HG02571 (cell line): ENCODE data around the gene CYBA.

Source experiments
- ATAC-seq: cut with Tn5 transposase; IDR thresholded peaks from one replicate; pipeline ENCODE4 v1.9.1; 2021; ENCODE audit warnings: mild to moderate bottlenecking, moderate library complexity; ENCODE audit not compliant: unreplicated experiment

The CYBA gene

DNA sequence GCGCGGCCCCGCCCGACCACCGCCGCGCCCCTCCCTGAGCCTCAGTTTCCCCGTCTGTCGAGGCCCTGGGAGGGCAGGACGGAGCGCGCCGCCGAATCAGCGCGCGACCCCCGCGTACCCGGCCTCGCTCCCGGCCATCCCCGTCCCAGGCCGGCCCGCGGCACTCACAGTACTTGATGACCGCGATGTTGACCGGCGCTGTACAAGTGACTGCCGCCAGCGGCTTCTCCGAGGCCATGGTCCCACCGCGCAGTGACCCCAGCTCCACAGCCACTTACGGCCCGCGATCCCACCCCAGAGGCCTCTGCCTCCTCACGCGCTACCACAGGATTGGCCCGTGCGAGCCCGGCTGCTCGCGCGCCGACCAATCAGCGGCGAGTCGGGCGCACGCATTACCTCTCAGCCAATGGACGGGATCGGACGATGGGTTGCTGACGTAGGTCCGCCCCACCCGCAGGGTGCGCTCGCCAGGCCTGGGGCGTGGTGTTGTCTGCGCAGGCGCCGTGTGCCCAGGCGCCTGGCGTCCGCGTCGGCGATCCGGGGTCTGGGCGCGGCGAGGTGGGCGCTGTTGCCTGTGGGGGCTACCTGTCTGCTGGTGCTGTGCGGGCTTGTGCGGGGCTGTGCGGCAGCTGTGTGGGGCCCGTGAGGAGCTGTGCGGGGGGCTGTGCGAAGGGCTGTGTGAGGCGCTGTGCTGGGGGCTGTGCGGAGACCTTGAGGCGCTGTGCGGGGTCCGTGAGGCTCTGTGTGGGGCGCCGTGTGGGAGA lies 12.2 kb upstream of the CYBA start, which contains the start of gene MVD:
MVD (minus strand) TSS at position 249 of the 764 bp plus-strand sequence; CDS start at position 238, 11 bp downstream.
- ATAC-seq, result peak; percentile 90

GRCh38 chr16:88662222-88662842 lies 11.5 kb upstream of the CYBA start:
- no peak for ATAC-seq

DNA sequence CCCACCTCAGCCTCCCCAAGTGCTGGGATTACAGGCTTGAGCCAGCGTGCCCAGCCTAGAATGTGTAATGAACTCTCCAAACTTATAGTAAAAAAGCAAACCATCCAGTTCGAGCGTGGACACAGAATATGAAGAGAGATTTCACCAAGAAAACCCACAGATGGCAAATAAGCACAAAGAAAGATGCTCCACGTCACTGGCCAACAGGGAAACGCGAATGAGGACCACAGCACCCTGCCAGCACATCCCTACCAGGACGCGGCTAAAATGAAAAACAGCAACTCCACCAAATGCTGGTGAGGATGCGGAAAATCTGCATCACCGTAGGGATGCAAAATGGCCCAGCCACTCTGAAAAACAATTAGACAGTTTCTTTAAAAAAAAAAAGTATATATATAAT lies 10.6 kb upstream of the CYBA start:
- no peak for ATAC-seq

DNA sequence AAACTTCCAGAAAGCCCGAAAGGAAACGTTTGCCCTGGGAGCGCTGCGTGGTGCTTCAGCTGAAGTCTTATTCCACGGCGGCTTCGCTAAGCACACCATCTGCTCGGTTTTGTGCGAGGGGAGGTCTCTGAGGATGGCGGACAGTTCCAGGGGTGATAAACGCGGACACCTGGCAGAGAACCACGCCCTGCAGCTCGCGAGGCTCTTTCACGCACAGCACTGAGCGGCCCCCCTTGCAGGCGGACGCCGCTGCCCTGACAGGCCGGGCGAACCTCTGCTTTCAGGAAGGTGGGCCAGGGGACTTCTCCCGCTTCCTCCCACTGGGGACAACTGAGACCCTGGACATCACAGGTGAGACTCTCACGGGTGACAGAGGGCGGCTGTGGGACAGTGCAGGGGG lies 8.3 kb upstream of the CYBA start:
- no peak for ATAC-seq

DNA sequence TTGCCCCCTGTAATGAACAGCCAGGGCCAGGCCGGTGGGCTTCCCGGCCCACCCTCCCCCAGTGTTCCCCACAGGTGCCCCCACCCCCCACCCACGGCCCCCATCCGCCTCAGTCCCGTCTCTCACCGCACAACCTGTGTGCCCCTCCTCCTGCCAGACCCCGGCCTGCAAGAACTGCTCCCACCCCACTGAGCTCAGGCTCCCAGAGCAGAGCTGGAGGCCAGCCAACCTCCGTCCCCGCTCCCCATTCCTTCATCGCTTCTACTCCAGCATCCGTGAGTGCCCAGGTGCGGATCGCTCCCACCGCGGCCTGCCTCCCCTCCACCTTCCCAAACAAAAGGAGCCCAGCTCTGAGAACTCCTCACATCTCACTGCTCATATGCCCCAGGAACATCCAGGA lies 7.9 kb upstream of the CYBA start:
- no peak for ATAC-seq

GRCh38 chr16:88657371-88657770 lies 6.5 kb upstream of the CYBA start:
- no peak for ATAC-seq

GRCh38 chr16:88656291-88656980 lies 5.6 kb upstream of the CYBA start:
- ATAC-seq, result no peak

DNA sequence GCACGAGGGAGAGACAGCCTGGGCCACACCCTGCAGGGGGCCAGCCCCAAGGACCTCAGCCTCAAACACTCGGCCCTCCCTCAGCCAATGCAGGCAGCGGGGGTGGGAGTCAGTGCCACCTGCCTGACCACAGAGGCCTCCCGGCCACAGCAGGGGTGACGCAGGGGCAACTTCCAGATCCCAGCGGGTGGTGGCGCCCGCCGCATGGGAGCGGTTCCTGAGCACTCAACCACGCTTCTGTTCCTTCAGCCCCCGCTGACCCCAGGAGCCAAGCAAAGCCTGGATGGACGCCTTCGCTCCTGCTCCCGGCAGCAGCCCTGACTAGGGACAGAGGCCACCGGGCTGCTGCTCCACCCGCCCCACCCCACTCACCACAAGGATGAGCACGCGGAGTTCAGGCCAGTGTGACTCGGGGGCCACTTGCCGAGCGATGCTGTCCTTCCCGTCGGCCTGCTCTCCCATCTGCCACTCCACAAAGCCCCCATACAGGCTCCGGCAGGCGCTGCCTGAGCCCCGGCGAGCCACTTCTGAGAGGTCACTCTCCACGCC lies 5.0 kb upstream of the CYBA start:
- ATAC-seq, result no peak

DNA sequence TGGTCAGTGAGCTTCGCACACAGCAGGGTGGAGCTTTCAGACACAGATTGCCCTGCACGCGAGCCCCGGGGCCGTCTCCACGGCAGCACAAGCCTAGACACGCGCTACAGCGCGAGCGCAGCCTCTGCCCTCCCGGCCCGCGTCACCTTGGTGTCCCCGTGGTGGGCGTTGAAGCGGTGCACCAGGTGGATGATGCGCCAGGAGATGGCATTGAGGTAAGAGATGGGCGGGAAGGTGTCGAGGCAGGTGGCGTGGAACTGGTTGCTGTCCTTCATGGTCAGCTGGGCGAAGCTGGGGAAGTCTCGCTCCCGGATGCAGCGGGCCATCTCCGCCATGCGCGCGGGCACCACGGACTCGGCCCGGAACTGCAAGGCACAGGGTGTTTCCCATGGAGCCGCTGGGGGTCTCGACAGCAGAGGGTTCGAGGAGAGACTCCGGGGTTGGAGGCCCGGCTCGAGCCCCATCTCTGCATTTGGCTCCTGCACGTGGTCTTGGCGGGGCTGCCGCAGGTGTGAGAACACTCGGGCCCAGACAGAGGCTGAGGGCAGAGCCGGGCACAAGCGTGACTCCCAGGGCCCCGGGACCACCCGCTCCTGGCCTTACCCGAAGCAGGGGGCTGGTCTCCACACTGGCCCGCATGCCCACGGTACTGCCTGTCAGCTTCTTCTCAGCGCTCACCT lies 4.3 kb upstream of the CYBA start:
- ATAC-seq, result no peak

GRCh38 chr16:88654363-88655052 lies 3.7 kb upstream of the CYBA start:
- no peak for ATAC-seq

DNA sequence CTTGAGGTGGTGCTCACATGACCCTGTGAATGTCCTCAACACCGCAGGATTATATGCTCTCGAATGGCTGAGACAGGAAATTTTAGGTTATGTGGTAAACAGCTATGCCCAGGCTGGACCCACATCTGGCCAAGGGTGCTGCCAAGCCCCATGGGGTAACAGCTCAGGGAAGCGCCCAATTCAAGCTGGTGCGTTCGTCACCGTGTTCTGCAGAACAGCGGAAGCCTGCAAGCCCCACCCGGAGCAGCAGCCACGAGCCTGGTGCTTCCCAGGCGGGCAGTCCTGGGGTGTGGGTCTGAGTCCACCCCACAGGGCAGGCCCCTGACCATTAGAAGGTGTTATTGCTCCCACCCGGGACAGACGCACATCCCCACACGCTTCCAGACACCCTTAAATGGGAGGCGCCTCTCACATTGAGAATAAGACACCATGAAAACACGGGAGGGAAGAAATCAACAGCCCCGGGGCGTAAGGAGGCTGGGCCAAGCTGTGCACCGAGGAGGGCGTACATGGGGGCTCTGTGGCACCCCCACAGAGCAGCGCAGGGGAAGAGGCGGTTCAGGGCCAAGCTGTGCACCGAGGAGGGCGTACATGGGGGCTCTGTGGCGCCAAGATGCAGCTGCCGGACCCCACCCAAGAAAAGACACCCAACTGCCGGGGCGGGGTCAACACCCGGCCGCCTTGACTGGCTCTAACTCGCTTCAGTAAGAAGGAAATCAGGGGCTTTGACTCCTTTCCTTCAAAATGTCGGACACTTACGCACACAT lies 2.9 kb upstream of the CYBA start:
- ATAC-seq, result no peak

DNA sequence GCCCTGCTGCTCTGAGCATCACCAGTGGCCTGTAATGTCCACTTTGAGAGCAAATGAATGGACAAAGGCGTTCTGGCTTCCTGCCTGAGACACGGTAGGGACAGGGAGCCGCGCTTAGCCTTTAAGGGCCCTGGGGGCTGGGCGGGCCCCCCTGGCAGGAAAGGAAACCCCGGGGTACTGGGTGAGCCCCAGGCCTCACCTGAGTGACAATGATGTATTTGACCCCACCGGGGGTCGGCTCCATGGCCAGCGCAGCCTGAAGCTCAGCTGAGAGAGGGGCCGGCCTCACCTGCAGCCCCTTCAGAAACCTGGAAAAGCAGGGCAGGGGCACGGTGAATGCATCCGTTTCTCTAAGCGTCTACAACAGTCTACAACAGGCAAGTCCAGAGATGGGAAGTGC lies 2.2 kb upstream of the CYBA start:
- no peak for ATAC-seq

DNA sequence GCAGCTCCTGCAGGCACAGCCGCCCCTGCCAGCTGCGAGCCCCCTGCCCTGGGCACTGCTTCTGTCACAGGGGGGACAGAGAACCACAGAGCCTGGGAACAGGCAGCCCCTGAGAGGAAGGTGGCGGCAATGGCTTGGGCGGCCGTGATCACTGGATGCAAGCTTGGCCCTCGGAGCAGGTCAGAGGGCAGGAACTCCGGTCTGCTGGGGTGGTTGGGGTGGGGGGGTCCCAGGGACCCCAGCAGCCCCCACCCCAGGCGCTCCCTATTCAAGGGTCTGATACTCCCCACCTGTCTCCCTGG lies 1.9 kb upstream of the CYBA start:
- ATAC-seq, result no peak

GRCh38 chr16:88651989-88652761 lies 1.3 kb upstream of the CYBA start:
- no peak for ATAC-seq

DNA sequence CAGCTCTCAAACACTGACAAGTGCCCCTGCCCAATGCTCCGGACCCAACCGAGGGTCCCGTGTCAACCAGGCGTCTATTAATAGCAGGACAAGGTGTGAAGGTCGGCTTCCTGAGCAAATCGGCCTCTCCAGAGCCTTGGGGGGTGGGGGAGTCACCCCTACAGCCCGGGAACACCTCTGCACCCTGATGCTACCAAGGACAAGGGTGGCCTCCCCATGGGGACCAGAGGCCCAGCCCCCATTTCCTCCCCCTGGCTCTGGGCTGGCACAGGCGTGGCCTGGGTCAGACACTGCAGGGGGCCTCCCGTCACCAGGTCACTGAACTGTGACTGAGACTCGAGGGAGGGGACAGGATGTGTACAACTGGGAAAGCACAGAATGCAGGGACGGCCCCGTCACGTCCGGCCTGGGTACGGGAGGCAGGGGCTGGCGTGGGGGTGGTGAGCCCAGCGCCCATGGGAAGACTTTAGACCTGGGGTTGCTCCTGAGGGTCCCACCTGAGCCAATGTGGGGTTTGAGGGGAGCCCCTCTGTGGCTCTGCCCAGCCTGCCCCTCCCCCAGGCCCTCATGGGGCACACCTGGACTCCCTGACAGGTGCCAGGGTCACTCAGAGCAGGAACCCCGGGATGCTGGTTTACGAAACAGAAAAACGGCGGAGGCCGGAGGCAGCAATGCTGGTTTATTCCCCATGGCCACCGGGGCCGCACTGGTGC lies 579 bp upstream of the CYBA start:
- peak; percentile 61 for ATAC-seq

DNA sequence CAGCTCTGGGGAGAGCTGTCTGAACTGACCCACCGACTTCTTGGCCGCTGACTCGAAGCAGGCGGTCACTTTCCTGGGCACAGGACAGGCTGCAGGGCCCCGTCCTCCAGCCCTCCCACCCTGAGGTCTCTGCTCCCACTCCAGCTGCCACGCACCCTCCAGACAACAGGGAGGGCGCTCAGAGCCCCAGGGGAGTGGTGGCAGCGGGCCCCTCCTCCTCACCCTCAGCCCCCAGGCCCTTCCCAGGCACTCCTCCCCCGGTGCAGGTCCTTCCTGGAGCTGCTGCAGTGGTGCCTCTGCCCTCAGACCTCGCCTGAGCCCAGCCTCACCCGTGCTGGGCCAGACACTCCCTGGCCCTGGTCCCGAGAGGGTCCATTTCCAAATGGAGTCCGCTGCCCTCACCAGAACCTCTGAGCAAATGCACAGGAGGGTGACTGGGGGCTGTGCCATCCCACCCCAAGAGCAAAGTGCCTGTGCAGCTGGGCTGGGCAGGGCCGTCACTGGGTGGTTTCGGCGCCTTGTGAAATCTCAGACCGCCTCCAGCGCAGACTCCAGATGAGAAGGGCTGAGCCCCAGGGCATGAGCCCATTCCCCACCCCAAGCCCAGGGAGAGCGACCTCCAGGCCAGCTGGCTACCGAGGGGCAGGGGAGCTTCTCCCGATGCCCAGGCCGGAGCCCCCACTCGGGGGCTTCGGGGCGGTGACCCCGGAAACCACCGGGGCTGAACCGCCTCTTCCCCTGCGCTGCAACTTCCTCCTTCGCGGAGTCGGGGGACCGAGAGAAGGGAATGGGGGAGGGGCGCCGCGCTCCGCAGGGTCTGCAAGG lies 717 bp downstream of the CYBA start:
- peak; percentile 20 for ATAC-seq

DNA sequence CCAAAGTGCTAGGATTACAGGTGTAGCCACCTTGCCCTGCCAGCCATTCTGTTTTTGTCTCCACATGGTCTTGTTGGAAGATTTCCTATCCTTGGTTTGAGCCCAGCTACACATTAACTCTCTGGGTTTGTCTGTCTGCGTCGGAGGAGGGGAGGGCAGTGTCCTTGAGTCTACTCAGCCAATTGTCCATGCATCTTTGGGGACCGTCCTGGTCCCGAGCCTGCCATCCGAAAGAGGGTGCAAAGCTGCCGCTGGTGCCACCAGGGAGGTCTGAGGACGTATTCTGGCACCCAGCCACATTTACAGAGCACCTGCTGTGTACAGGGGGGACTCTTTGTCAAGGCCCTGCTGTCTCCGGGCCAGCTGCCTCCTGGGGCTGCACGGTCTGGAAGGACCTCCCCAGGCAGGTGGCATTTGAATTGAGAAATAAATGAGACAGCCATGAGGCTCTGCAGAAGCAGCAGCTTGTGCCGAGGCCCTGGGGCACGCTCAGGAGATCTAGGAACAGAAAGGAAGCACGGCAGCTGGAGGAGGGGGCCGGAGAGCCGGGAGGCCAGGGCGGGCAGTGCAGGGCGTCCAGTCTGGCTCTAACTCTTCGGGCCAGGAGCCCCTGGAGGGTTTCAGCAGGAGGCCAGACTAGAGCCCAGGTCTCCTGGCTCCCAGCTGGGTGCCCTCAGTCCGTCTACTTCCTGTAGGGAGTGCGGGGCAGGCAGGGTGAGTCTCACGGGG lies 1.5 kb downstream of the CYBA start:
- no peak for ATAC-seq
